ENCODE results near the gene RHBDD3.
"Not testable (repeated sequence)": the region's sequence is repeated elsewhere in the genome, so short reads cannot be mapped to it uniquely, and the experiment has no call there.

RHBDD3 gene

DNA sequence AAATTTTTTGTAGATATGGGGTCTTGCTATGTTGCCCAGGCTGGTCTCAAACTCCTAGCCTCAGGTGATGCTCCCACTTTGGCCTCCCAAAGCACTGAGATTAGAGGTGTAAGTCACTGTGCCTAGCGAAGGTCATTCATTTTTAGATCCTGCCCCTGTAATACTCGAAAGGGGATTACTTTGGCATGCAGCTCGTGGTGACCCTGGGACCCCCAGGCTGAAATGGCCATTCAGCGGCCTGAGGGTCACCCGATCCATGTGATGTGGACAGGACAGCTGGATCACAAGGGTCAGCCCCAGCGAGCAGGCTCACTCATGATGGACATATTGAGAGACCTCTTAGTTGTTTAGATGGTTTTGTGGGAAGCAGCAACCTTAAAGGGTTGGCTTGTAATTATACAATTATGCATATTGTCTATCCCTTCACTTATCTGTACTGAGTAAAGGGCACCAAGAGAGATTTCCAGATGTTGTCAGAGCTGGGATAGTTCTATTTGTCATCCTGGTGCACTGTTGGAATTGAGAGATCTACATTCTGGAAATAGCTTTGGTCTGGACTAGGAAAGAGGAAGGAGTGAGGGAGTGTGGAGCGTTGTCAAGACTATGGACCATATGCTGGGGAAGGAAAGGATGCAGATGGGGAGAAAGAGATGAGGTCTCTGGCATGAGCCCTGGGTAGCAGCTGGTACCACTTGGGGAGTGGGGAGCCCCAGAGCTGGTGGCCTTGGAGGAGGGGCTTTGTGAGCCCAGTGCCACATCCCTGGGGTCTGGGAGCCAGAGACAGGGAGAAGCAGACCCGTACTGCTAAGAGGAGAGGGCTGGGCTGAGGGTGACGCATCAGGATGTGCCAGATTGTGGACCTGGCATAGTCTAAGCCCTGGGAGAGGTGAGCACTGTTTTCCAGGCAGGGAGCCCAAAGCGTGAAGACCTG, 15.5 kb downstream of the RHBDD3 start:
- DNase-seq (ENCODE audit: low read depth), result no peak

- DNase-seq (ENCODE audit: low read depth), result no peak
Observed at GRCh38 chr22:29251265-29251664, 16.5 kb downstream of the RHBDD3 start.

GRCh38 chr22:29247891-29248290, 19.9 kb downstream of the RHBDD3 start:
- not testable (repeated sequence) for DNase-seq (ENCODE audit: low read depth)

DNA sequence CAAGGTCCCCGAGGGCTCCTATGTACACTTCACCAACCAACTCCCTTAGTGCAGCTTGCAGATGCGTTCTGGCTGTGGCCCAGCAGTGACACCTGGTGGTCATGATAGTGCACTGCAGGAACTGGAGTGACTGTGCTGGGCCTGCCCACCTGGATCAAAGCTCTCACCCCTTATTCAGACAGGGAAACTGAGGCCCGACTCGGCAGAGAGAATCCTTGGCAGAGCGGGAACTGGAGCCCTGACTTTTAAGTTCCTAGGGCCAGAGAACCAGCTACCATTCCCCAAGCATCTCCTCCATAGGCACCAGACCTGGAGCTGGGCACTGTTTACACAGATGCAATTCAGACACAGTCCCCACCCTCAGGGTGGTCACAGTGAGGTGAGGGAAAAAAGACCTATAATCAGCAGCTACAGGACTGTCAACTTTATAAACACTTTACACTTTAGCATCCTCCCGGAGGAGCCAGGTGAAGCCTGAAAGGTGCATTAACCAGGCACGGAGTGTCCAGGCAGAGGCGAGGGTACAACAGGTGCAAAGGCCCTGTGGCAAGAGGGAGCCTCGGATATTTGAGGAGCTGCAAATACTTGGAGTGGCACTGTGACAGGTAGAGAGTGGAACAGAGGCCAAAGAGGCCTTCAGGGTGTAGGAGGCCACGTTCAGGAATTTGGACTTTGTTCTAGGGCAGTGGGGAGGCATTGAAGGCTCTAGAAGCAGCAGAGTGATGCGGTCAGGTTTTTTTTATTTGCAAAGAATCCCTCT, 22.0 kb downstream of the RHBDD3 start:
- DNase-seq (ENCODE audit: low read depth), result no peak

- DNase-seq (ENCODE audit: low read depth), result no peak
Observed at GRCh38 chr22:29244785-29245625, 22.8 kb downstream of the RHBDD3 start.

DNA sequence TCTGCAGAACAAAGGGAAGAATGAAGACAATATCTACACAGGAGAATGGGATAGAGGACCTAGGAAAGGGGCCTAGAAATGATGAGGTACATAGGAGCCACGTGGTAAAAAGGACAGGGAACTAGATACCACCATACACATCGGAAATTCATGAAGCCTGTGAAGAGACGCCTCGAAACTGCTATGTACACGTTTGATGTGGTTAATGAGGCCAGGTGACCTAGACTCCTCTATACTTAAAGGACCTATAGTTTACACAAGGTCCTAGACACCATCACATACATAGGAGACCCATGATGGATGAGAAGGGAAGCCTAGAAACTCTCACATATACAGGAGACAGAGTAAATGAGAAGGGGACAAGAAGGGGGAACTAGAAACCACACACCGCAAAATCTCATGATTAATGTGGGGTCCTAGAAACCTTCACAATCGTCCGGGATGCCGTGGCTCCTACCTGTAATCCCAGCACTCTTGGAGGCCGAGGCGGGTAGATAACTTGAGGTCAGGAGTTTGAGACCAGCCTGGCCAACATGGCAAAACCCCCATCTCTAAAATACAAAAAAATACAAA, 23.8 kb downstream of the RHBDD3 start:
- no peak for DNase-seq (ENCODE audit: low read depth)

DNA sequence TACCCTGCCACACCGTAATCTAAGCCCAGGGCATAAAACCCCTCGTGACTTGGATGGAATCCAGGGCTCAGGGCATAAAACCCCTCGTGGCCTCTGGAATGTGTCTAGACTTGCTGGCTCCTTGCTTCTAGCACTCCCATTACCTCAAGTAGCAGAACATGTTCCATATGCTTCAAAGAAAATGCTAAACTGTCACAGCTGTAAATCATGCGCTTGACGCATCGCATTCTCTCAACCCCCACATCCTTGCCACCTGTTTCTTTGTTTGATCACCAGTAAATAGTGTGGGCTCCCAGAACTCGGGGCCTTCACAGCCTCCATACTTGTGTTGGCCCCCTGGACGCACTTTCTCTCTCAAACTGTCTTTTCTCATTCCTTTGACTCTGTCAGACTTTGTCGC, 27.3 kb downstream of the RHBDD3 start:
- not testable (repeated sequence) for DNase-seq (ENCODE audit: low read depth)

GRCh38 chr22:29233277-29233877, 34.4 kb downstream of the RHBDD3 start:
- no peak for DNase-seq (ENCODE audit: low read depth)

GRCh38 chr22:29231971-29232959, 35.5 kb downstream of the RHBDD3 start:
- no peak for DNase-seq (ENCODE audit: low read depth)

DNA sequence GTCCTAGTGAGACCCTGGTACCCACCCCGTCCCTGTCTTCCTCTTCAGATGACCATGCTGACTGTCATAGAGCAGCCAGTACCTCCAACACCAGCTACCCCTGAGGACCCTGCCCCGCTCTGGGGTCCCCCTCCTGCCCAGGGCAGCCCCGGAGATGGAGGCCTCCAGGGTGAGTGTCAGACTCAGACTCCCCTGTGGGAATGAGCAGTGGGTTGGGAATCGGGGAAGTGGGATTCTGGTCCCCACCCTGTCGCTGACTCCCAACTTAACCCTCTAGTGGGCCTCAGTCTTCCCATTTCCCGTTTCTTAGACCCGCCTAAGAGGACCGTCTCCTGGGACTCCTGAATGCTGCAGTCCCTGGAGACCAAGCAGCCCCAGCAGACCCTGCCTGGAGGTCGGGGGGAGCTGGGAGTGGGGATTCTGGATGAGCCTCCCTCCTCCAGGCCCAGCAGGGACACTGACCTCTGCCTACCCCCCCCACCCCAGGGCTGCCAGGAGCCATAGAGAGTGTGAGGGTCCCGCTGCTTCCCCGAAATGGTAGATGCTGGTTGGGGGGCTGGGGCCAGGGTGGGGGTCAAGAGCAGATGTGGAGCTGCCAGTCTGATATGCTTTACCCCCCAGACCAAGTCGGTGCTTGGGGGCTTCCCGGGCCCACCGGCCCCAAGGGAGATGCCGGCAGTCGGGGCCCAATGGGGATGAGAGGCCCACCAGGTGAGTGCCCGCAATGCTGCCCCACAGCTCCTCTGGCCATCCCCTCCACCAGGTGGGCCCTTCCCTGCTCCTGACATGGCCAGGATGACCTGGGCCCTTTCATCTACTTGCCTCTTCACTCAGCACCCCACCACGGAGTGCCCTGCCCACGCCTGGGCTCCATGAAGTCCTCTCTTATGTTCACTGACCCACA, 36.6 kb downstream of the RHBDD3 start:
- no peak for DNase-seq (ENCODE audit: low read depth)

DNA sequence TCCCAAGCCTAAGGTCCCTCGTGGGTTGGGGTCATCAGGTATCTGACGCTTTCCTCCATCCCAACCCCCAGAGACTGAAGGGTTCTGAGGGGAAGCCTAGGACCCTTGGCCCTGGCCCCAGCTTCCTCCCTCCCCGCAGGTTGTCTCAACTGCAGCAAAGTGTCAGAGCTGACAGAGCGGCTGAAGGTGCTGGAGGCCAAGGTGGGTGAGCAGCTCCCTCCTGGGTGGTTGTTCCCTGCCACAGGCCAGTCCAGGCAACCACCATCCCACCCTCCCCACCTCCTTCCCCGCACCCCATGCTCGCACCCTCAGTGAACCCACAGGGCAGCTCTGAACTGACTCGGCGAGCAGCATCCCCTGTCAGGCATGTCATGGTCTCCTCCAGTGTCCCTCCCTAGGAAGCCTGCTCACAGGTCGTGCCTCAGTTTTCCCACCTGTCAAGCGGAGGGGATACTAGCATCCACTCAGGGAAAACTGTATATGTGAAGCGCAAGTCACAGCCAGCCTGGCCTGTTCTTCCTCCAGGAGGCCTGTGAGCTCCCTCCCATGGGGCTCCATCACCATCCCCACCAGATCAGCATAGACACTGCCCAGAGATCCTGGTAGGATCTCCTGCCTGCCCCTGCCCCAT, 41.3 kb downstream of the RHBDD3 start:
- no peak for DNase-seq (ENCODE audit: low read depth)

DNA sequence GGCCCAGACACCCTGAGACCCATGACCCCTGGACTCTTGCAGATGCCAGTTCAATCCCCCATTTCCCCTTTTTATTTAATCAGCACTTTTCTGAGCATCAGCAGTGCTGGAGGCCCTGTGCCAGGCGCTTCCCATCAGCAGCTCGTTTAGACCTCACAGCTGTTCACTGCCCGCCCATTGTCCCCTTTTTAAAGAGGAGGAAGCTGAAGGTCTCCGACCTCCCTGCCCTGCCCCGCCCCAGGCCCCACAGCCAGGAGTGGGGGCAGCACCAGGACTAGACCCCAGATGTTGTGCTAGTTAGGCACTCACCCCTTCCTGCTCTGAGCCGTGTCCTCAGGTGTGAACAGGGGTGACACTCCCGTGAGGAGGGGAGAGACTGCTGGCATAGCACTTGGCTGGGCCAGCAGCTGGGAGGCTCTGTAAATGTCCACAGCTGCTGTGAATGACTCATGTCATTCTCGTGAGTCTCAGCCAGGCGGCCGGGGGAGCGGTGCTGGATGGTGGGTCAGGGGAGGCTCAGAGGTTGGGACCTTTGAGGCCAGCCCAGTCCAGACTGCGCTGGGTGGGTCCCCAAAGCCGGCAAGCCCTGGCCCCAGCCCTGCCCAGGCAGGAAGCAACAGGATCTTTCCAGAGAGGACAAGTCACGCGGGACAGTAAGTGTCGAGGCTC, 42.2 kb downstream of the RHBDD3 start:
- DNase-seq (ENCODE audit: low read depth), result no peak

DNA sequence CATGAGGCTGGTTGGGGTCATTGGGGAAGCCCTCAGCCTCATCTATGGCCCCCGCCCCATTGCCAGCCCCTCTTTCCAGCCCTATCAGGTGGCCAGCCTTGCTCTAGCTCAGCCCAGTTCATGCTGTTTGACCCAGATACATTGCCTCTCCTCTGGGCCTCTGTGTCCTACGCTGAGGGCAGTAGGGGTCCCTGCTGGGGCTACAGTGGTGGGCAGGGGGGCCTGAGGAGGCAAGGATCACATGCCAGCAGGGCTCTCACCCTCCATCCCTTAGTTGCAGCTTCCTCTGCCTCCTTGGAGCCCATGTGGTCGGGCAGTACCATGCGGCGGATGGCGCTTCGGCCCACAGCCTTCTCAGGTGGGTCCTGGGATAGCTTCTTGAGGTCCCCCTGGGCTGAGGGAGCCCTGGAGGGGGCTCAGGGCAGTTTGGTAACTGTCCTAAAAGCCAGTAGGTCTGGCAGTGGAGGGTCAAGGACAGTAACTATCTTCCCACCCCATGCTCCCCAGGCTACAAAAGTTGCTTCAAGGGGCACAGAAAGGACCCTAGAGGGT, 42.8 kb downstream of the RHBDD3 start:
- no peak for DNase-seq (ENCODE audit: low read depth)

GRCh38 chr22:29224121-29224858, 43.5 kb downstream of the RHBDD3 start:
- DNase-seq (ENCODE audit: low read depth), result no peak

DNA sequence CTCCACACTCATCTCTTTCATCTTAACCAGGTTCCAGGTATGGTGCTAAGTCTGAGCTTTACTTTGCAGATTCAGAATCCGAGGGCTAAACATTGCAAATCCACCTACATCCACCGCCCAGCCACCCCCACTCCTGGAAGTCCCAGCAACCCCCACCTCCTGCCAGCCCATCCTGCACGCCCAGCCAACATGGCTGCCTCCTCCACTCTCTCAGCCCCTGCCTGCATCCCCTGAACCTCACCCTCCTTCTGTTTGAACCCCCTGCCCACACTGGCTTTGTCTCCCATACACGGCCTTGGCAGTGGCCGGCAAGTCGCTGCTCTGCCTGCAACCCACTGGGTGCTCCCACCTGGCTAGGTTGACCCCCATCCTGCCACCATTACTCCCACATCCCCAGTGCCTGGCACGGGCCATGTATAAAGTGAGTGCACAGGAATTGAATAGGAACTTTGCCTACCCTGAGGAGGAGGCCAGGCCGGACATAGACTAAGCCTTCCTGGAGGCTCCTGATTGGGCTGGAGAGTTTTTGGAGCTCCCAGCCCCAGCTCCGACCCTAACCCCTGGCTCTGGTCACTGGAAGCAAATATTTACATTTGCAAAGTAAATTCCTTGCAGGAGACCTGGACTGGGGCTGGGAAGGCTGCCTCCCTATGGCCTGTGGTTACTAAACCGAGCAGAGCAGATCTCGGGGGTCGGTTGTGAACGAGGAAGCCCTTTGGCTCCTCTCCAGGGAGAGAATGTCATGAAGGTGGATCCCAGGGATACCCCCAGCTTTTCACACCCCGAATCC, 47.7 kb downstream of the RHBDD3 start:
- no peak for DNase-seq (ENCODE audit: low read depth)

- not testable (repeated sequence) for DNase-seq (ENCODE audit: low read depth)
Observed at GRCh38 chr22:29219409-29219782, 48.4 kb downstream of the RHBDD3 start.
